ENCODE results near the gene ZC3H4. TPM values are rescaled to one million over a fixed set of nuclear protein-coding genes. Genes with fewer than 3 reads are reported as not detected.

The ZC3H4 gene
- total and polyA plus RNA-seq, 2 donors (not counting 1 experiment from before 2014, with no cell fraction given), result 12.7 to 73.7 TPM

GRCh38 chr19:47152205-47152604, 38.6 kb upstream of the ZC3H4 start:
- Mint-ChIP-seq H3K9me3 (ENCODE audit: insufficient read depth) (no peaks in the 10 kb centered on the region), H3K4me1 (peaks cover 10% of the 10 kb centered on the region), H3K4me3 (no peak overlapping the region), H3K27ac (no peak overlapping the region), H3K27me3 (no peaks in the 10 kb centered on the region)
- Histone ChIP-seq H2AFZ (ENCODE audit: insufficient read depth, low read depth, low read length, poor library complexity, severe bottlenecking) (no peak overlapping the region), H3K27me3 (replicated peaks in 1 of 4; ENCODE audit: control extremely low read depth in 1 of 4, control insufficient read depth in 3 of 4, insufficient read depth in 4 of 4, low read length in 3 of 4) (no peaks in the 10 kb centered on the region), H4K20me1 (ENCODE audit: control insufficient read depth, insufficient read depth, low read length, poor library complexity, severe bottlenecking) (no peaks in the 10 kb centered on the region), H3K4me1 (ENCODE audit: control insufficient read depth in 2 of 2, insufficient read depth in 2 of 2, low read length in 2 of 2) (peaks cover 9 to 13% of the 10 kb centered on the region in 2 donors), H3K27ac (ENCODE audit: low read length in 2 of 2) (no peak overlapping the region), H3K79me2 (ENCODE audit: control insufficient read depth, insufficient read depth, low read length) (peaks cover 1% of the 10 kb centered on the region), H3K36me3 (replicated peaks in 1 of 2; ENCODE audit: control extremely low read depth in 1 of 2, control insufficient read depth in 1 of 2, extremely low read depth in 1 of 2, insufficient read depth in 2 of 2, low read length in 1 of 2) (peaks cover 11 to 43% of the 10 kb centered on the region in 2 experiments), H3K9ac (ENCODE audit: low read length) (no peak overlapping the region), H3K9me3 (ENCODE audit: control extremely low read depth in 1 of 3, control insufficient read depth in 2 of 3, insufficient read depth in 1 of 3, low read length in 2 of 3) (no peaks in the 10 kb centered on the region), H3K4me3 (ENCODE audit: control extremely low read depth in 1 of 5, extremely low read depth in 1 of 5, insufficient read depth in 1 of 5, low read depth in 2 of 5, low read length in 4 of 5) (no peak overlapping the region), H3K4me2 (replicated peaks; ENCODE audit: low read depth, low read length, poor library complexity, severe bottlenecking) (no peak overlapping the region)
- ChIA-PET CTCF (interaction anchor here (0.8 to 4.2 kb wide), 4 partner anchors 26 to 94 kb away, joined by 3 to 78 read pairs (median 3); no protein-coding TSS in a partner anchor), POLR2A (no interaction called here)
- no peak for ATAC-seq (ENCODE audit: low read depth)
- intact Hi-C loops (cut with micrococcal nuclease), result no loop called here
- WGBS (ENCODE audit: insufficient coverage), result no CpG with 5 or more reads among the region's 1 CpG
- no peak for DNase-seq
- TF ChIP-seq EZH2 (IDR thresholded peaks at IDR 0.05; ENCODE audit: borderline replicate concordance, insufficient read depth, low read depth, low read length, poor library complexity, severe bottlenecking) (no peak), CTCF (IDR thresholded peaks at IDR 0.05) (no peak)

GRCh38 chr19:47151627-47152026, 38.1 kb upstream of the ZC3H4 start:
- Mint-ChIP-seq H3K27me3 (no peaks in the 10 kb centered on the region), H3K9me3 (ENCODE audit: insufficient read depth) (no peaks in the 10 kb centered on the region), H3K4me1 (peaks cover 5% of the 10 kb centered on the region), H3K27ac (no peak overlapping the region), H3K4me3 (no peak overlapping the region)
- H3K27me3 ChIP-seq (replicated peaks in 1 of 4; ENCODE audit: control extremely low read depth in 1 of 4, control insufficient read depth in 3 of 4, insufficient read depth in 4 of 4, low read length in 3 of 4), result no peaks in the 10 kb centered on the region
- DNase-seq (no peak), ATAC-seq (ENCODE audit: low read depth) (no peak)
- intact Hi-C loops (cut with micrococcal nuclease), result no loop called here
- no peak overlapping the region for H3K4me2 ChIP-seq (replicated peaks; ENCODE audit: low read depth, low read length, poor library complexity, severe bottlenecking)
- TF ChIP-seq CTCF (IDR thresholded peaks at IDR 0.05) (no peak), EZH2 (IDR thresholded peaks at IDR 0.05; ENCODE audit: borderline replicate concordance, insufficient read depth, low read depth, low read length, poor library complexity, severe bottlenecking) (no peak)
- H3K4me1 ChIP-seq (ENCODE audit: control insufficient read depth in 2 of 2, insufficient read depth in 2 of 2, low read length in 2 of 2), result peaks cover 3 to 8% of the 10 kb centered on the region in 2 donors
- H2AFZ ChIP-seq (ENCODE audit: insufficient read depth, low read depth, low read length, poor library complexity, severe bottlenecking), result no peak overlapping the region
- H3K79me2 ChIP-seq (ENCODE audit: control insufficient read depth, insufficient read depth, low read length), result peaks cover 7% of the 10 kb centered on the region
- POLR2A ChIA-PET, result no interaction called here
- H3K9me3 ChIP-seq (ENCODE audit: control extremely low read depth in 1 of 3, control insufficient read depth in 2 of 3, insufficient read depth in 1 of 3, low read length in 2 of 3), result no peaks in the 10 kb centered on the region
- H3K36me3 ChIP-seq (replicated peaks in 1 of 2; ENCODE audit: control extremely low read depth in 1 of 2, control insufficient read depth in 1 of 2, extremely low read depth in 1 of 2, insufficient read depth in 2 of 2, low read length in 1 of 2), result peaks cover 11 to 44% of the 10 kb centered on the region in 2 experiments
- CTCF ChIA-PET, result interaction anchor here (1.1 to 4.2 kb wide), 3 partner anchors 26 to 94 kb away, joined by 4 to 78 read pairs (median 32); no protein-coding TSS in a partner anchor
- H4K20me1 ChIP-seq (ENCODE audit: control insufficient read depth, insufficient read depth, low read length, poor library complexity, severe bottlenecking), result no peaks in the 10 kb centered on the region
- H3K4me3 ChIP-seq (ENCODE audit: control extremely low read depth in 1 of 5, extremely low read depth in 1 of 5, insufficient read depth in 1 of 5, low read depth in 2 of 5, low read length in 4 of 5), result no peak overlapping the region
- no peak overlapping the region for H3K9ac ChIP-seq (ENCODE audit: low read length)
- no peak overlapping the region for H3K27ac ChIP-seq (ENCODE audit: low read length in 2 of 2)
- WGBS (ENCODE audit: insufficient coverage), result 100% methylated on average over 1 of the region's 3 CpGs
